GM23248 (cell line): ENCODE results near the gene TMUB1.

ENCODE experiments used
- EZH2 ChIP-seq: fragments of 200-600 bp; sonication (generic); IDR thresholded peaks from 2 replicates; pipeline ENCODE4 v1.6.1; 2018; ENCODE audit warnings: antibody characterized with exemption, mild to moderate bottlenecking; ENCODE audit not compliant: insufficient read depth, poor library complexity, severe bottlenecking
- EZH2phosphoT487 ChIP-seq: fragments of 200-600 bp; sonication (generic); IDR thresholded peaks from 2 replicates; pipeline ENCODE4 v1.6.1; 2018; ENCODE audit warnings: antibody characterized with exemption, moderate library complexity, mild to moderate bottlenecking, low read depth; ENCODE audit not compliant: insufficient read depth

DNA sequence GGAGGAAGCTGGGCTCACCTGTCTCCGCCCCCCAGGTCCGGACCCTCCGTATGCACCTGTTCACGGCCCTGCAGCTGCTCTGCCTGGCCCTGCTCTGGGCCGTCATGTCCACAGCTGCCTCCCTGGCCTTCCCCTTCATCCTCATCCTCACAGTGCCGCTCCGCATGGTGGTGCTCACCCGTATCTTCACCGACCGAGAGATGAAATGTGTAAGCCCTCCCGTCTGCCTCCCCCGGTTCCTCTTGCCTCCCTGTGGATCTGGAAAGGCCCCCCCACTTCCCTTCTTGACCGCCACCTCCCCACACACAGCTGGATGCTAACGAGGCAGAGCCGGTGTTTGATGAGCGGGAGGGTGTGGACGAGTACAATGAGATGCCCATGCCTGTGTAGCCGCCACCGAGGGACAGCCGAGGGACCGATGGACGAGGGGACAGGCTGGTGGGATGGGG lies 7.3 kb downstream of the TMUB1 start:
- no peak for TF ChIP-seq EZH2
- no peak for TF ChIP-seq EZH2phosphoT487
